Colonic mucosa (tissue), 4 donors: ENCODE data around the gene NPBWR2. TPM values are rescaled to one million over a fixed set of nuclear protein-coding genes. Genes with fewer than 3 reads are reported as not detected.

Experiments
- DNase-seq: peaks from one replicate; pipeline ENCODE4 v3.0.0-alpha.2; 2020
- H3K27ac ChIP-seq: fragments of 200-600 bp; one replicate; pipeline ENCODE4 v1.8.0; 2021
- H3K27me3 ChIP-seq: fragments of 200-600 bp; one replicate; pipeline ENCODE4 v1.8.0; 2021
- H3K36me3 ChIP-seq: fragments of 200-600 bp; one replicate; pipeline ENCODE4 v1.8.0; 2021
- H3K4me1 ChIP-seq: fragments of 200-600 bp; one replicate; pipeline ENCODE4 v1.8.0; 2021; ENCODE audit warnings: mild to moderate bottlenecking
- H3K4me3 ChIP-seq: fragments of 200-600 bp; one replicate; pipeline ENCODE4 v1.8.0; 2021
- H3K9ac ChIP-seq, 2 donors: one replicate each; pipeline ENCODE4 v1.7.0; 2013; ENCODE audit warnings: control low read depth in 2 of 2, low read depth in 2 of 2, low read length in 2 of 2
- H3K9me3 ChIP-seq: fragments of 200-600 bp; one replicate; pipeline ENCODE4 v1.8.0; 2021
- CTCF ChIP-seq: fragments of 200-600 bp; IDR thresholded peaks from one replicate; pipeline ENCODE4 v1.8.0; 2022; ENCODE audit warnings: antibody characterized with exemption, mild to moderate bottlenecking
- intact Hi-C: fragments of 100-400 bp; cut with DNase I; formaldehyde crosslinking; loops from one replicate; pipeline ENCODE4 v1.14.1; 2022
- total RNA-seq, 2 donors: library from RNA; stranded (reverse); fragmentation: NEBNext Ultra II Directional in 1 of 2; extraction: Animal tissue kit (Norgen Biotek cat#: 25700) in 1 of 2; gene quantifications; one replicate each; pipeline ENCODE4 v1.2.1, GENCODE V29; 2021
- donor health status: healthy.
- donor health status: DM: no; HTN: no; CAD: no.
- donor health status: DM: no; HTN: no; CAD: no.

The NPBWR2 gene
- total RNA-seq, 2 donors from 2014 or later: not detected

- Histone ChIP-seq H3K4me1 (no peaks in the 10 kb centered on the region), H3K36me3 (no peaks in the 10 kb centered on the region), H3K27ac (no peak overlapping the region), H3K27me3 (peaks cover 5% of the 10 kb centered on the region), H3K9me3 (no peaks in the 10 kb centered on the region), H3K4me3 (no peak overlapping the region), H3K9ac (no peak overlapping the region)
- no peak for TF ChIP-seq CTCF
- no peak for DNase-seq
- intact Hi-C loops: no loop called here
Observed at GRCh38 chr20:64107736-64108457, 532 bp upstream of the NPBWR2 start.

DNA sequence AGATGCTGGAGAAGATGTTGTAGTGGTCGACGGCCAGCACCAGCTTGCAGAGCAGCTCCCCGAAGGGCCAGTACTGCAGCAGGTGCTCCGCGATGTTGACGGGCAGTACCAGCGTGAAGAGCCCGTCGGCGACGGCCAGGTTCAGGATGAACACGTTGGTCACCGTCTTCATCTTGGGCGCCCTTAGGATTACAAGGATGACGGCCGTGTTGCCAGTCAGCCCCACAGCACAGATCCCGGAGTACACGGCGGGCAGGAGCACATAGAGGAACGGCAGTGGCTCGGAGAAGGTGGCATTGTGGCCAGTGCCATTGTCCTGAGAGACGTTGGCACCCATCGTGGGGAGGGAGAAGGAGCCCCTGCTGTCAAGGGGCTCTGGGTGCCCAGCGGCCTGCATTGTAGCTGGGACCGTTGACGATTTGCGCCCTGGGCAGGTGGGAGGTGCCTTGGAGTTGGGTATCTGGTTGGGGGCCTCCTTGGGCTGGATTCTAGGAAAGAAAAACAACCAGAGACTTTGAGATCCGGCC is 867 bp downstream of the NPBWR2 start:
- H3K36me3 ChIP-seq: no peaks in the 10 kb centered on the region
- peaks cover 19% of the 10 kb centered on the region for H3K27me3 ChIP-seq
- DNase-seq: no peak
- no peak for TF ChIP-seq CTCF
- no peak overlapping the region for H3K27ac ChIP-seq
- H3K4me3 ChIP-seq: no peak overlapping the region
- intact Hi-C loops: no loop called here
- no peak overlapping the region for H3K9ac ChIP-seq
- H3K4me1 ChIP-seq: no peaks in the 10 kb centered on the region
- H3K9me3 ChIP-seq: no peaks in the 10 kb centered on the region

DNA sequence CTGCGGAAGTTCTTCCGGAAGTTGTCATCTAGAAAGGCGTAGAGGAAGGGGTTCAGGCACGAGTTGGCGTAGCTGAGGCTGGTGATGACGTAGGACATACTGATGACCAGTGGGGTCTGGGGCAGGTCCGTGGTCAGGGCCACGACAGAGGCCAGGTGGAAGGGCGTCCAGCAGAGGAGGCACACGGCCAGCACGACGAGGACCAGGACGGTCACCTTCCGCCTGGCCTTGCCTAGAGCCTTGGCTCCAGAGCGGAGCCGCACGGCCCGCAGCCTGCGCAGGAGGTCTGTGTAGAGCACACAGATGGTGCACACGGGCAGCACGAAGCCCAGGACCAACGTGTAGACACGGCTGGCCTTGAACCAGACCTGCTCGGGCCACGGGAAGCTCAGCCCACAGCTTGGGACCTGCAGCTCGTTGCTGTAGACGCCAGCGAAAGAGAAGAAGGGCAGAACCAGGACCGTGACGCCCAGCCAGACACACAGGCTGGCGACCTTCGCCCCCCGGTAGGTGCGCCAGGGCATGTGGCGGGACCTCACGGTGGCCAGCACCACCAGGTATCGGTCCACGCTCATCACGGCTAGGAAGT is 1.4 kb downstream of the NPBWR2 start:
- H3K9me3 ChIP-seq: no peaks in the 10 kb centered on the region
- no peak for DNase-seq

DNA sequence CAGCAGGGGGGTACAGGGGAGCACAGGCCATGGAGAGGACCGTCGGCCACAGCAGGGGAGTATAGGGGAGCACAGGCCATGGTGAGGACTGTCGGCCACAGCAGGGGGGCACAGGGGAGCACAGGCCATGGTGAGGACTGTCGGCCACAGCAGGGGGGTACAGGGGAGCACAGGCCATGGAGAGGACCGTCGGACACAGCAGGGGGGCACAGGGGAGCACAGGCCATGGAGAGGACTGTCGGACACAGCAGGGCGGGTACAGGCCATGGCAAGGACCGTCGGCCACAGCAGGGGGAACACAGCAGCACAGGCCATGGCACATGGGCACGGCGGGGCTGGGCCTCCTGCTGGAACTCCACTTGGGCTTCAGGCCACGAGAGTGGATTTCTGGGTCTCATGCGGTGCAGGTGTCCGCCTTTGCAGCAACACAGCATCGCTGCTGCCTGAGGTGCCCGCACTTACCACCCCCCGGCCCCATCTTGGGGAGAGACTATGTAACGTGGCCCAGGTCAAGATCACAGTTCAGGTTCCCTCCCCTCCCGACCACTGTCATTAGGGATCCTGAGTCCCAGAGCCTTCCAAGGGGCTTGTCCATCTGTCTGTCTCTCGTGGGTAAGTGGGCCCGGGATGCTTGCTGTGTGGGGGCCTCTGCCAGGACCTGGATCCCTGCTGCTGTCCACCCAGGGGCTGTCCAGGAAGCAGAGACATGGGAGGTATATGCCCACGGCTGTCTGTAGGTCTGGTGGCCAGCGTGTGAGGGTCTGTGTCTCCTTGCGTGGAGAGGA is 2.5 kb downstream of the NPBWR2 start:
- H3K4me1 ChIP-seq: no peaks in the 10 kb centered on the region
- H3K4me3 ChIP-seq: no peak overlapping the region
- H3K9me3 ChIP-seq: no peaks in the 10 kb centered on the region
- intact Hi-C loops: no loop called here
- DNase-seq: no peak
- TF ChIP-seq CTCF: no peak
- H3K27me3 ChIP-seq: peaks cover 29% of the 10 kb centered on the region
- no peak overlapping the region for H3K9ac ChIP-seq
- H3K27ac ChIP-seq: no peak overlapping the region
- H3K36me3 ChIP-seq: no peaks in the 10 kb centered on the region

More for the DNA sequence above, 1.4 kb downstream of the NPBWR2 start:
- Histone ChIP-seq H3K9ac (no peak overlapping the region), H3K4me1 (no peaks in the 10 kb centered on the region), H3K4me3 (no peak overlapping the region), H3K27me3 (peaks cover 25% of the 10 kb centered on the region), H3K27ac (no peak overlapping the region), H3K36me3 (no peaks in the 10 kb centered on the region)
- no peak for TF ChIP-seq CTCF
- intact Hi-C loops: no loop called here

- DNase-seq: no peak
- Histone ChIP-seq H3K27me3 (peaks cover 29% of the 10 kb centered on the region), H3K4me1 (no peaks in the 10 kb centered on the region), H3K27ac (no peak overlapping the region), H3K4me3 (no peak overlapping the region), H3K36me3 (no peaks in the 10 kb centered on the region), H3K9ac (no peak overlapping the region), H3K9me3 (no peaks in the 10 kb centered on the region)
- TF ChIP-seq CTCF: no peak
- intact Hi-C loops: no loop called here
Observed at GRCh38 chr20:64103871-64104666, 3.3 kb downstream of the NPBWR2 start.
